Measurements from ENCODE around the gene RAB12. TPM values are rescaled to one million over a fixed set of nuclear protein-coding genes. Genes with fewer than 3 reads are reported as not detected.

RAB12 gene
- total RNA-seq, 1 donor from 2014 or later, result 31.7 TPM

DNA sequence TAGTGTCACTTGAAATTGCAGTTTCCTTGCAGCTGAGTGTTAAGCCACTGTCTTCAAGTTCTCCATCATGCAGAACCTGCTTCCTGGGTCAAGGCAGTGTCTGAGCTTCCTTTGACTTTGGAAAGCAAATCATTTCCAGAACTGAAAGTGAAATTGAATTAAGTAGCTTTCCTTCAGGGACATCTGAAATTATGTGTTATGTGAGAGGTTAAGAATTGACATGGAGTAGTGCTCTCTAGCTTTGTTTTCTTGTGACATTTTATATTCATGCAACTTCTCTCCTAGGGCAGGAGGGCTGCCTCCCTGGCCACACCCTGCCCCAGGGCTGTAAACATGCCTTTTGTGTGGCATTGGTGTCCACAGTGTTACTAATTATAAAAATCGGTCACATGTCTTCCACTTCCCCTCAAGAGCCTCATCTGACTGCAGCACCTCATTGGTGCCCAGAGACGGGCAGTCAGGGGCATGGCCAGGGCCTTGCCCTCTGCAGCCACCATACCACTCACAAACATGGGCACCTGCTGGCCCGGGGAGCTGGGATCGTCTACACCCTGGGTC lies 14.4 kb downstream of the RAB12 start:
- Mint-ChIP-seq H3K4me3 (no peak overlapping the region), H3K27me3 (ENCODE audit: low read depth) (no peaks in the 10 kb centered on the region), H3K4me1 (peaks cover 13% of the 10 kb centered on the region), H3K9me3 (peaks cover 17% of the 10 kb centered on the region), H3K27ac (no peak overlapping the region), H3K36me3 (peaks cover 31% of the 10 kb centered on the region)
- no peak for TF ChIP-seq CTCF (IDR thresholded peaks at IDR 0.05; ENCODE audit: unreplicated experiment)
- DNase-seq (ENCODE audit: low spot score in 2 of 2, unreplicated experiment in 2 of 2), result no peak

- H3K4me1 Mint-ChIP-seq, result peaks cover 13% of the 10 kb centered on the region
- peaks cover 30% of the 10 kb centered on the region for H3K36me3 Mint-ChIP-seq
- DNase-seq (ENCODE audit: low spot score in 2 of 2, unreplicated experiment in 2 of 2), result no peak
- H3K4me3 Mint-ChIP-seq, result no peak overlapping the region
- H3K27ac Mint-ChIP-seq, result no peak overlapping the region
- H3K9me3 Mint-ChIP-seq, result peaks cover 17% of the 10 kb centered on the region
- no peak for TF ChIP-seq CTCF (IDR thresholded peaks at IDR 0.05; ENCODE audit: unreplicated experiment)
- no peaks in the 10 kb centered on the region for H3K27me3 Mint-ChIP-seq (ENCODE audit: low read depth)
Observed at GRCh38 chr18:8625461-8626092, 16.3 kb downstream of the RAB12 start.

GRCh38 chr18:8626414-8627106 lies 17.3 kb downstream of the RAB12 start:
- no peak for TF ChIP-seq CTCF (IDR thresholded peaks at IDR 0.05; ENCODE audit: unreplicated experiment)
- H3K27me3 Mint-ChIP-seq (ENCODE audit: low read depth), result no peaks in the 10 kb centered on the region
- H3K4me3 Mint-ChIP-seq, result no peak overlapping the region
- DNase-seq (ENCODE audit: low spot score in 2 of 2, unreplicated experiment in 2 of 2), result no peak
- peaks cover 13% of the 10 kb centered on the region for H3K4me1 Mint-ChIP-seq
- peaks cover 12% of the 10 kb centered on the region for H3K9me3 Mint-ChIP-seq
- H3K27ac Mint-ChIP-seq, result peak overlapping the region; percentile 62
- peaks cover 23% of the 10 kb centered on the region for H3K36me3 Mint-ChIP-seq

GRCh38 chr18:8627107-8627472 lies 17.9 kb downstream of the RAB12 start:
- H3K4me3 Mint-ChIP-seq, result no peak overlapping the region
- H3K4me1 Mint-ChIP-seq, result peaks cover 13% of the 10 kb centered on the region

GRCh38 chr18:8627540-8627939 lies 18.3 kb downstream of the RAB12 start:
- H3K4me3 Mint-ChIP-seq, result no peak overlapping the region
- H3K27me3 Mint-ChIP-seq (ENCODE audit: low read depth), result no peaks in the 10 kb centered on the region
- H3K4me1 Mint-ChIP-seq, result peaks cover 13% of the 10 kb centered on the region
- peak overlapping the region; percentile 53 for H3K27ac Mint-ChIP-seq
- no peak for TF ChIP-seq CTCF (IDR thresholded peaks at IDR 0.05; ENCODE audit: unreplicated experiment)
- H3K36me3 Mint-ChIP-seq, result peaks cover 13% of the 10 kb centered on the region
- no peak for DNase-seq (ENCODE audit: low spot score in 2 of 2, unreplicated experiment in 2 of 2)
- peaks cover 3% of the 10 kb centered on the region for H3K9me3 Mint-ChIP-seq

More at GRCh38 chr18:8627107-8627472, 17.9 kb downstream of the RAB12 start:
- peaks cover 18% of the 10 kb centered on the region for H3K36me3 Mint-ChIP-seq
- DNase-seq (ENCODE audit: low spot score in 2 of 2, unreplicated experiment in 2 of 2), result no peak
- peak overlapping the region; percentile 53 for H3K27ac Mint-ChIP-seq
- no peak for TF ChIP-seq CTCF (IDR thresholded peaks at IDR 0.05; ENCODE audit: unreplicated experiment)
- no peaks in the 10 kb centered on the region for H3K27me3 Mint-ChIP-seq (ENCODE audit: low read depth)
- peaks cover 7% of the 10 kb centered on the region for H3K9me3 Mint-ChIP-seq
